LNCAP (cell line): Measurements from ENCODE around the gene KIF13A.

Experiments used
- TF ChIP-seq, protein P1 (sequence below): fragments of 450-650 bp; IDR thresholded peaks from 2 replicates; pipeline ENCODE4 v1.5.1; 2017; ENCODE audit warnings: mild to moderate bottlenecking

KIF13A gene

DNA sequence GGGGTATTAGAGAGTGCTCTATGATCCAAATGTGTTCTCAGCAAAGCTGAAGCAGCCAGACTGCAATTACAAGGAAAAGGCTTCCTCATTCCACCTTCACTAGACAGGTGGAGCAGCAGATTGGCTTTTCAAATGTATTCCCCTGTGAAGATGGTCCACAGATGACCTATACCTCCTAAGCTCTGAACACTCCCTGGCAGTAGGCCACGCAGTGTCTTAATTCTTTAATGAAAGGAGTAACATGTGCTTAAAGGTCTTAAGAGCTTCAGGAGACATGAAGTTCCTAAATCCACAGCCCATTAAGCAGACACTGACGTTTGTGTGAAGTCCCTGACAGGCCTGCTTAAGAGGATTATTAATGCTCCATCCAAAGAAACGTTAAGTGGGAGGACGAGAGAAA is 141.8 kb downstream of the KIF13A start:
- TF ChIP-seq, protein P1, sequence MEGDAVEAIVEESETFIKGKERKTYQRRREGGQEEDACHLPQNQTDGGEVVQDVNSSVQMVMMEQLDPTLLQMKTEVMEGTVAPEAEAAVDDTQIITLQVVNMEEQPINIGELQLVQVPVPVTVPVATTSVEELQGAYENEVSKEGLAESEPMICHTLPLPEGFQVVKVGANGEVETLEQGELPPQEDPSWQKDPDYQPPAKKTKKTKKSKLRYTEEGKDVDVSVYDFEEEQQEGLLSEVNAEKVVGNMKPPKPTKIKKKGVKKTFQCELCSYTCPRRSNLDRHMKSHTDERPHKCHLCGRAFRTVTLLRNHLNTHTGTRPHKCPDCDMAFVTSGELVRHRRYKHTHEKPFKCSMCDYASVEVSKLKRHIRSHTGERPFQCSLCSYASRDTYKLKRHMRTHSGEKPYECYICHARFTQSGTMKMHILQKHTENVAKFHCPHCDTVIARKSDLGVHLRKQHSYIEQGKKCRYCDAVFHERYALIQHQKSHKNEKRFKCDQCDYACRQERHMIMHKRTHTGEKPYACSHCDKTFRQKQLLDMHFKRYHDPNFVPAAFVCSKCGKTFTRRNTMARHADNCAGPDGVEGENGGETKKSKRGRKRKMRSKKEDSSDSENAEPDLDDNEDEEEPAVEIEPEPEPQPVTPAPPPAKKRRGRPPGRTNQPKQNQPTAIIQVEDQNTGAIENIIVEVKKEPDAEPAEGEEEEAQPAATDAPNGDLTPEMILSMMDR, result no peak

- TF ChIP-seq, protein P1, result no peak
These were observed 144.3 kb downstream of the KIF13A start for GRCh38 chr6:17842934-17843821.

GRCh38 chr6:17842014-17842776 is 145.2 kb downstream of the KIF13A start:
- TF ChIP-seq, protein P1, result no peak

DNA sequence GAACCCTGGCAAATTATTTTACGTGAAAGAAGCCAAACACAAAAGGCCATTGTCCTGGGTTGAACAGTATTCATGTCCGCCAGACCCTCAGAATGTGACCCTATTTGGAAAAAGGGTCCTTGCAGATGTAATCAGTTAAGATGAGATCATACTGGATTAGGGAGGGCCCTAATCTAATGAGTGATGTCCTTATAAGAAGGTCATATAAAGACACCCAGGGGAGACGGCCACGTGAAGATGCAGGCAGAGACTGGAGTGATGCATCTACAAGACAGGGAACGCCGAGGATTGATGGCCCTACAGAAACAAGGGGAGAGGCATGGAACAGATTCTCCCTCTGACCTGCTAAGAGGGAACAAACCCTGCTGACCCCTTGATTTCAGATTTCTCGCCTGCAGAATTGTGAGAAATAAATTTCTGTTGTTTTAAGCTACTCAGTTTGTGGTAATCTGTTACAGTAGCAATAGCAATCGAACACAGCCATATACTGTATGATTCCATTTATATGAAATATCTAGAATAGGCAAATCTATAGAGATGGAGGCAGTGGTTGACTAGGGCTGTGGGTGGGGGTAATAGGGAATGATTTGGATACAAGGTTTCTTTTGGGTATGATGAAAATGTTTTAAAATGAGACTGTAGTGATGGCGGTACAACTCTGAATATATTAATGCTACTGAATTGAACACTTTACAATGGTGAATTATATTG is 147.8 kb downstream of the KIF13A start:
- TF ChIP-seq, protein P1, result no peak

DNA sequence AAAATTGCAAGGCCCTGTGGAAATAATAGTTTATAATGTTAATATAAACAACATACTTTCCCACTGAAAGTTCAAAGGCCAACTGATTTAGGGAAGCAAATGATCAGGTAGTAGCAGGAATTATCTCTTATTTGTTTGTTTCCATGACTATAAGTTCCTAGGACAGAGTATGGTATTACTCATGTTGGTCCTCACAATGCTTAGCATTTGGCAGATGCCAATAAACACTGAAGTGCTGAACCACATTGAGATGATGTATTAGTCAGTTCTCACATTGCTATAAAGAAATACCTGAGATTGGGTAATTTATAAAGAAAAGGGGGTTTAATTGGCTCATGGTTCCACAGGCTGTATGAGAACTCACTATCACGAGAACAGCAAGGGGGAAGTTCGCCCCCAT is 151.1 kb downstream of the KIF13A start:
- TF ChIP-seq, protein P1, result no peak

GRCh38 chr6:17835784-17836183 is 151.7 kb downstream of the KIF13A start:
- TF ChIP-seq, protein P1, result no peak

DNA sequence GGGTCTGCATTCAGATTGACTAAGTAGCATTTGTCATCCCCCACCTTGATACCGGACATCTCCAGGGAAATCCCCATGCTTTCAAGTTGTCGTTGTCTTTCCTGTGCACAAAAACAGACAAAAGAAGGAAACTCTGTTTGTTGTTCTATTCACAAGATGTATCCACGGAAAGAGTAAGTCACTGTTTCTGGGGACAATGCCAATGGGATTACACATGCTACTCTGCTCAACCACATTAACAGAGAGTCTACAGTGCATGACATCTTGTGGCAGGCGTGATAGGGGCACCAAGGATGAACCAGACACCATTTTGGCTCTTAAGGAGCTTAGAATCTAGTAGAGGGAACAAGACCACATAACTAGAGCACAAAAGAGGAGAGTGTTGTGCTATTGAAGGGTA is 156.3 kb downstream of the KIF13A start:
- TF ChIP-seq, protein P1, result no peak
